Sigmoid colon (tissue), 4 donors: ENCODE results near the gene ECHDC1.

ENCODE experiments used
- EP300 ChIP-seq, 4 donors: sonication (generic); formaldehyde crosslinking; IDR thresholded peaks; one replicate each; pipeline ENCODE4 v1.6.1; 2017; ENCODE audit warnings: antibody characterized with exemption in 4 of 4
- POLR2A ChIP-seq, 2 donors: fragments of 450-650 bp; IDR thresholded peaks; one replicate each; pipeline ENCODE4 v1.6.1; 2016; ENCODE audit warnings: antibody characterized with exemption in 2 of 2, mild to moderate bottlenecking in 2 of 2, moderate library complexity in 2 of 2
- POLR2AphosphoS5 ChIP-seq, 4 donors: sonication (generic); formaldehyde crosslinking; IDR thresholded peaks; one replicate each; pipeline ENCODE4 v1.6.1; 2017; ENCODE audit warnings: antibody characterized with exemption in 4 of 4
- TF ChIP-seq, protein P1 (sequence below), 4 experiments: fragments of 450-650 bp in 3 of 4; fragments of 200-600 bp in 1 of 4; IDR thresholded peaks; one replicate each; pipeline ENCODE4 v1.5.1; 2016 to 2019; ENCODE audit warnings: antibody characterized with exemption in 4 of 4, mild to moderate bottlenecking in 3 of 4, moderate library complexity in 2 of 4

DNA sequence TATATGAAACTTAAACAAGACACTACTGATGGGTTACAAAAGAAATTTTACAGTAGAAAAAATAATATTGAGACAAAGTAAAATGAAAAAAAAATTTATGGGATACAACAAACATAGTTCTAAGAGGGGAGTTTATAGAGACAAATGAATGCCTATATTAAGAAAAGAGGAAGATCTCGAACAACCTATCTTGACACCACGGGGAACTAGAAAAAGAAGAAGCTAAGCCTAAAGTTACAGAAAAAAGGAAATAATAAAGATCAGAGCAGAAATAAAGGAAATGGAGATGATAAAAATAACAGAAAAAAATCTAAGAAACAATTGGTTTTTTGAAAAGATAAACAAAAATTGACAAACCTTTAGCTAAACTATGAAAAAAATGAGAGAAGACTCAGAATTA lies 9.1 kb upstream of the ECHDC1 start:
- TF ChIP-seq EP300 (IDR thresholded peaks at IDR 0.05) (no peak), POLR2A (IDR thresholded peaks at IDR 0.05) (no peak), POLR2AphosphoS5 (IDR thresholded peaks at IDR 0.05) (no peak)
- TF ChIP-seq, protein P1, sequence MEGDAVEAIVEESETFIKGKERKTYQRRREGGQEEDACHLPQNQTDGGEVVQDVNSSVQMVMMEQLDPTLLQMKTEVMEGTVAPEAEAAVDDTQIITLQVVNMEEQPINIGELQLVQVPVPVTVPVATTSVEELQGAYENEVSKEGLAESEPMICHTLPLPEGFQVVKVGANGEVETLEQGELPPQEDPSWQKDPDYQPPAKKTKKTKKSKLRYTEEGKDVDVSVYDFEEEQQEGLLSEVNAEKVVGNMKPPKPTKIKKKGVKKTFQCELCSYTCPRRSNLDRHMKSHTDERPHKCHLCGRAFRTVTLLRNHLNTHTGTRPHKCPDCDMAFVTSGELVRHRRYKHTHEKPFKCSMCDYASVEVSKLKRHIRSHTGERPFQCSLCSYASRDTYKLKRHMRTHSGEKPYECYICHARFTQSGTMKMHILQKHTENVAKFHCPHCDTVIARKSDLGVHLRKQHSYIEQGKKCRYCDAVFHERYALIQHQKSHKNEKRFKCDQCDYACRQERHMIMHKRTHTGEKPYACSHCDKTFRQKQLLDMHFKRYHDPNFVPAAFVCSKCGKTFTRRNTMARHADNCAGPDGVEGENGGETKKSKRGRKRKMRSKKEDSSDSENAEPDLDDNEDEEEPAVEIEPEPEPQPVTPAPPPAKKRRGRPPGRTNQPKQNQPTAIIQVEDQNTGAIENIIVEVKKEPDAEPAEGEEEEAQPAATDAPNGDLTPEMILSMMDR (IDR thresholded peaks at IDR 0.05), result no peak
